IPS-18a (cell line): ENCODE data around the gene SLC46A1.

Source experiments
- H3K27ac ChIP-seq: one replicate; pipeline ENCODE4 v1.5.1; 2013; ENCODE audit warnings: low read length
- H3K27me3 ChIP-seq: one replicate; pipeline ENCODE4 v1.6.1; 2013; ENCODE audit warnings: mild to moderate bottlenecking, low read length; ENCODE audit not compliant: control insufficient read depth, insufficient read depth
- H3K36me3 ChIP-seq: one replicate; pipeline ENCODE4 v1.6.1; 2013; ENCODE audit warnings: low read depth, low read length; ENCODE audit not compliant: control insufficient read depth
- H3K4me1 ChIP-seq: one replicate; pipeline ENCODE4 v1.6.1; 2013; ENCODE audit warnings: low read depth, low read length; ENCODE audit not compliant: control insufficient read depth
- H3K4me3 ChIP-seq: one replicate; pipeline ENCODE4 v1.5.1; 2013; ENCODE audit warnings: low read length
- H3K9ac ChIP-seq: one replicate; pipeline ENCODE4 v1.6.1; 2013; ENCODE audit warnings: mild to moderate bottlenecking, low read length, moderate library complexity
- H3K9me3 ChIP-seq: one replicate; pipeline ENCODE4 v1.6.1; 2013; ENCODE audit warnings: low read depth, low read length; ENCODE audit not compliant: control insufficient read depth

Gene SLC46A1

GRCh38 chr17:28372945-28373274, 33.1 kb downstream of the SLC46A1 start:
- Histone ChIP-seq H3K4me1 (peaks cover 12% of the 10 kb centered on the region), H3K27me3 (peaks cover 19% of the 10 kb centered on the region), H3K4me3 (peak overlapping the region; percentile 67), H3K27ac (no peak overlapping the region), H3K9me3 (no peaks in the 10 kb centered on the region), H3K36me3 (no peaks in the 10 kb centered on the region), H3K9ac (no peak overlapping the region)

- Histone ChIP-seq H3K36me3 (no peaks in the 10 kb centered on the region), H3K9me3 (no peaks in the 10 kb centered on the region), H3K9ac (peak overlapping the region; percentile 41), H3K27ac (no peak overlapping the region), H3K27me3 (peaks cover 19% of the 10 kb centered on the region), H3K4me1 (peaks cover 12% of the 10 kb centered on the region), H3K4me3 (peak overlapping the region; percentile 67)
Observed at GRCh38 chr17:28372203-28372944, 33.6 kb downstream of the SLC46A1 start.

GRCh38 chr17:28371245-28372202, 34.5 kb downstream of the SLC46A1 start, which contains the start of gene SARM1:
Gene SARM1 (plus strand): TSS chr17:28371694. CDS start chr17:28372033, 339 bp downstream.
- H3K9ac ChIP-seq: peak within 1 kb of the TSS; percentile 41
- peaks cover 12% of the 10 kb centered on the region for H3K4me1 ChIP-seq
- H3K27me3 ChIP-seq: peaks cover 19% of the 10 kb centered on the region
- no peaks in the 10 kb centered on the region for H3K9me3 ChIP-seq
- no peak within 1 kb of the TSS for H3K27ac ChIP-seq
- H3K36me3 ChIP-seq: no peaks in the 10 kb centered on the region
- H3K4me3 ChIP-seq: peak within 1 kb of the TSS; percentile 67

- peak overlapping the region; percentile 56 for H3K4me3 ChIP-seq
Observed at GRCh38 chr17:28370744-28371103, 35.3 kb downstream of the SLC46A1 start.

GRCh38 chr17:28370035-28370743, 35.8 kb downstream of the SLC46A1 start, which contains the start of gene VTN:
Gene VTN (minus strand): TSS chr17:28370307. CDS start chr17:28370203, 104 bp downstream.
- no peak within 1 kb of the TSS for H3K27ac ChIP-seq
- peaks cover 19% of the 10 kb centered on the region for H3K27me3 ChIP-seq
- H3K9me3 ChIP-seq: no peaks in the 10 kb centered on the region
- H3K36me3 ChIP-seq: no peaks in the 10 kb centered on the region
- no peak within 1 kb of the TSS for H3K9ac ChIP-seq
- peaks cover 12% of the 10 kb centered on the region for H3K4me1 ChIP-seq
- peak within 1 kb of the TSS; percentile 56 for H3K4me3 ChIP-seq

More at GRCh38 chr17:28370744-28371103, 35.3 kb downstream of the SLC46A1 start:
- Histone ChIP-seq H3K9me3 (no peaks in the 10 kb centered on the region), H3K4me1 (peaks cover 12% of the 10 kb centered on the region), H3K9ac (no peak overlapping the region), H3K36me3 (no peaks in the 10 kb centered on the region), H3K27me3 (peaks cover 19% of the 10 kb centered on the region), H3K27ac (no peak overlapping the region)

- no peaks in the 10 kb centered on the region for H3K9me3 ChIP-seq
- H3K4me3 ChIP-seq: no peak overlapping the region
- no peaks in the 10 kb centered on the region for H3K36me3 ChIP-seq
- H3K4me1 ChIP-seq: peaks cover 12% of the 10 kb centered on the region
- H3K9ac ChIP-seq: no peak overlapping the region
- H3K27me3 ChIP-seq: peaks cover 19% of the 10 kb centered on the region
- no peak overlapping the region for H3K27ac ChIP-seq
Observed at GRCh38 chr17:28369684-28370034, 36.4 kb downstream of the SLC46A1 start.

- no peak overlapping the region for H3K4me3 ChIP-seq
- H3K9ac ChIP-seq: no peak overlapping the region
- no peak overlapping the region for H3K27ac ChIP-seq
- peaks cover 19% of the 10 kb centered on the region for H3K27me3 ChIP-seq
- H3K36me3 ChIP-seq: no peaks in the 10 kb centered on the region
- H3K4me1 ChIP-seq: peaks cover 12% of the 10 kb centered on the region
- H3K9me3 ChIP-seq: no peaks in the 10 kb centered on the region
Observed at GRCh38 chr17:28368915-28369683, 36.9 kb downstream of the SLC46A1 start.

- H3K4me1 ChIP-seq: peaks cover 12% of the 10 kb centered on the region
- no peak overlapping the region for H3K4me3 ChIP-seq
- no peak overlapping the region for H3K9ac ChIP-seq
- peaks cover 12% of the 10 kb centered on the region for H3K27me3 ChIP-seq
- H3K9me3 ChIP-seq: no peaks in the 10 kb centered on the region
- H3K27ac ChIP-seq: no peak overlapping the region
- H3K36me3 ChIP-seq: peaks cover 2% of the 10 kb centered on the region
Observed at GRCh38 chr17:28368306-28368831, 37.6 kb downstream of the SLC46A1 start.

- peaks cover 6% of the 10 kb centered on the region for H3K27me3 ChIP-seq
- no peak overlapping the region for H3K4me3 ChIP-seq
- H3K9me3 ChIP-seq: no peaks in the 10 kb centered on the region
- H3K36me3 ChIP-seq: peaks cover 8% of the 10 kb centered on the region
- peaks cover 12% of the 10 kb centered on the region for H3K4me1 ChIP-seq
- H3K9ac ChIP-seq: no peak overlapping the region
- no peak overlapping the region for H3K27ac ChIP-seq
Observed at GRCh38 chr17:28367641-28368305, 38.2 kb downstream of the SLC46A1 start.

GRCh38 chr17:28366605-28367004, 39.4 kb downstream of the SLC46A1 start:
- Histone ChIP-seq H3K27ac (no peak overlapping the region), H3K4me3 (no peak overlapping the region), H3K36me3 (peaks cover 18% of the 10 kb centered on the region), H3K27me3 (no peaks in the 10 kb centered on the region), H3K4me1 (peaks cover 12% of the 10 kb centered on the region), H3K9me3 (no peaks in the 10 kb centered on the region), H3K9ac (no peak overlapping the region)
